SK-N-SH (cell line): ENCODE data around the gene POU3F1.

ENCODE experiments used
- CTCF ChIP-seq: fragments of 200-600 bp; sonication (generic); IDR thresholded peaks from 2 replicates; pipeline ENCODE4 v1.6.1; 2017; ENCODE audit warnings: antibody characterized with exemption, mild to moderate bottlenecking, moderate library complexity
- EP300 ChIP-seq, 2 experiments: IDR thresholded peaks; 2 replicates each; pipeline versions ENCODE4 v1.4.0 to v1.6.1; 2012; ENCODE audit warnings: borderline replicate concordance in 1 of 2, low read depth in 1 of 2, low read length in 1 of 2
- FOXJ3 ChIP-seq: sonication (generic); formaldehyde crosslinking; IDR thresholded peaks from 2 replicates; pipeline ENCODE4 v1.5.1; 2020; ENCODE audit warnings: mild to moderate bottlenecking, missing genetic modification reagents
- GABPA ChIP-seq: IDR thresholded peaks from 2 replicates; pipeline ENCODE4 v1.4.0; 2012; ENCODE audit warnings: low read depth, mild to moderate bottlenecking
- IRF3 ChIP-seq: fragments of 150-350 bp; IDR thresholded peaks from 2 replicates; pipeline ENCODE4 v1.6.1; 2016; ENCODE audit warnings: mild to moderate bottlenecking, low read depth, low read length
- MAX ChIP-seq: IDR thresholded peaks from 2 replicates; pipeline ENCODE4 v1.4.0; 2012; ENCODE audit warnings: low read depth
- REST ChIP-seq: IDR thresholded peaks from 2 replicates; pipeline ENCODE4 v1.6.1; 2012; ENCODE audit warnings: mild to moderate bottlenecking, low read depth, low read length, moderate library complexity
- SMC3 ChIP-seq: IDR thresholded peaks from 2 replicates; pipeline ENCODE4 v1.6.1; 2012; ENCODE audit warnings: low read depth, low read length, improper control_type of control experiment
- TAF1 ChIP-seq: IDR thresholded peaks from 2 replicates; pipeline ENCODE4 v1.6.1; 2012; ENCODE audit warnings: low read depth, mild to moderate bottlenecking, low read length, moderate library complexity, borderline replicate concordance
- TEAD4 ChIP-seq: IDR thresholded peaks from 2 replicates; pipeline ENCODE4 v1.4.0; 2012; ENCODE audit warnings: mild to moderate bottlenecking, borderline replicate concordance; ENCODE audit not compliant: insufficient read depth
- USF1 ChIP-seq: IDR thresholded peaks from 2 replicates; pipeline ENCODE4 v1.4.0; 2012; ENCODE audit warnings: low read depth, borderline replicate concordance
- USF2 ChIP-seq: fragments of 150-350 bp; IDR thresholded peaks from 2 replicates; pipeline ENCODE4 v1.6.1; 2017; ENCODE audit warnings: antibody characterized with exemption, low read length, low read depth, borderline replicate concordance

GRCh38 chr1:38006008-38006828 lies 40.4 kb downstream of the POU3F1 start:
- TF ChIP-seq CTCF = no peak
- TF ChIP-seq USF2 = no peak
- TF ChIP-seq MAX = no peak
- TF ChIP-seq GABPA = no peak
- TF ChIP-seq TEAD4 = no peak
- no peak for TF ChIP-seq EP300 (IDR thresholded peaks at IDR 0.05; ENCODE audit: borderline replicate concordance in 1 of 2, low read depth in 1 of 2, low read length in 1 of 2)
- TF ChIP-seq FOXJ3 (CRISPR knock-in tag) = no peak
- TF ChIP-seq IRF3 = no peak
- TF ChIP-seq SMC3 = no peak
- no peak for TF ChIP-seq USF1
- TF ChIP-seq TAF1 = no peak
- TF ChIP-seq REST = no peak
